ENCODE measurements around the gene GPI. TPM values are rescaled to one million over a fixed set of nuclear protein-coding genes. Genes with fewer than 3 reads are reported as not detected.
A peak's percentile ranks its signal among the peaks of the same experiment; 100 is the strongest.

Gene GPI
- total RNA-seq, 4 donors from 2014 or later, result 156 to 258 (median 211) TPM

DNA sequence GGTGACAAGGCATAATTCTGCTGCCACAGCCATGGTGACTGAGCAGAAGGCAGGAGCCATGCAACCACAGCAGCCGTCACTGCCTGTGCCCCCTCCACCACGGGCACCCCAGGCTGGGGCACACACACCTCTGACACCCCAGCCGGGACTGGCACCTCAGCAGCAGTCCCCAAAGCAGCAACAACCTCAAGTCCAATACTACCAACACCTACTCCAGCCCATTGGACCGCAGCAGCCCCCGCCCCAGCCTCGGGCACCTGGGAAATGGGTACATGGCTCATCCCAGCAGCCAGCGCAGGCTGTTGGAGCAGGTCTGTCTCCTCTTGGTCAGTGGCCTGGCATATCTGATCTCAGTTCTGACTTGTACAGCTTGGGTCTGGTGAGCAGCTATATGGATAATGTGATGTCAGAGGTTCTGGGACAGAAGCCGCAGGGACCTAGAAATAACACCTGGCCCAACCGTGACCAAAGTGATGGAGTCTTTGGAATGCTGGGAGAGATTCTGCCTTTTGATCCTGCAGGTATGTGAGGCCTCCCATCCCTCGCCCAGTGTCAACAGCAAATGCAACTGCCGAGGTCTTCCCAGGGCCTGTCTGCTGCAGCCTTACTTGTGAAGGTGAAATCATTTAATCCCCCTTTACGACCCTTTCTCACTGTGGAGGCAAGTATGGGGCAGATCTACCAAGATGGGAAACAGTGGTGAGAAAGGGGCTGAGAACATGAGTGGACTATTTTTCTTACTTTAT is 22.9 kb upstream of the GPI start:
- DNase-seq (ENCODE audit: low spot score), result no peak
- no peak for ATAC-seq (ENCODE audit: low FRiP score)
- TF ChIP-seq, protein P1, sequence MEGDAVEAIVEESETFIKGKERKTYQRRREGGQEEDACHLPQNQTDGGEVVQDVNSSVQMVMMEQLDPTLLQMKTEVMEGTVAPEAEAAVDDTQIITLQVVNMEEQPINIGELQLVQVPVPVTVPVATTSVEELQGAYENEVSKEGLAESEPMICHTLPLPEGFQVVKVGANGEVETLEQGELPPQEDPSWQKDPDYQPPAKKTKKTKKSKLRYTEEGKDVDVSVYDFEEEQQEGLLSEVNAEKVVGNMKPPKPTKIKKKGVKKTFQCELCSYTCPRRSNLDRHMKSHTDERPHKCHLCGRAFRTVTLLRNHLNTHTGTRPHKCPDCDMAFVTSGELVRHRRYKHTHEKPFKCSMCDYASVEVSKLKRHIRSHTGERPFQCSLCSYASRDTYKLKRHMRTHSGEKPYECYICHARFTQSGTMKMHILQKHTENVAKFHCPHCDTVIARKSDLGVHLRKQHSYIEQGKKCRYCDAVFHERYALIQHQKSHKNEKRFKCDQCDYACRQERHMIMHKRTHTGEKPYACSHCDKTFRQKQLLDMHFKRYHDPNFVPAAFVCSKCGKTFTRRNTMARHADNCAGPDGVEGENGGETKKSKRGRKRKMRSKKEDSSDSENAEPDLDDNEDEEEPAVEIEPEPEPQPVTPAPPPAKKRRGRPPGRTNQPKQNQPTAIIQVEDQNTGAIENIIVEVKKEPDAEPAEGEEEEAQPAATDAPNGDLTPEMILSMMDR (IDR thresholded peaks at IDR 0.05), result no peak

DNA sequence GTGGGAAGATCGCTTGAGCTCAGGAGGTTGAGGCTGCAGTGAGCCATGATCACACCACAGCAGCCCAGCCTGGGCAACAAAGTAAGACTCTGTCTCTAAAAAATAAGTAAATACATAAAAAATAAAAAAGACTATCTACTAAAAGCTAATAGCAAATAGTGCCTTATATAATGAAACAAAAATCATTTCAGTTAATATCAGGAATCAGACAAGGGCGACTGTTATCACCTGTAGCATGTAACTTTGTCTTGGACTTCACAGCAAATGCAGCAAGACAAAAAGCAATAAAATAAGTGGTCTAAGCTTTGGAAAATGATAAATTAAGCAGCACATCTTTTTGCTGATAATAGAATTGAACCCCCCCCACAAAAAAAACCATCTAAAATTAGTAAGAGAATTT is 21.2 kb upstream of the GPI start:
- TF ChIP-seq, protein P1 (IDR thresholded peaks at IDR 0.05), result no peak
- ATAC-seq (ENCODE audit: low FRiP score), result no peak
- DNase-seq (ENCODE audit: low spot score), result no peak

DNA sequence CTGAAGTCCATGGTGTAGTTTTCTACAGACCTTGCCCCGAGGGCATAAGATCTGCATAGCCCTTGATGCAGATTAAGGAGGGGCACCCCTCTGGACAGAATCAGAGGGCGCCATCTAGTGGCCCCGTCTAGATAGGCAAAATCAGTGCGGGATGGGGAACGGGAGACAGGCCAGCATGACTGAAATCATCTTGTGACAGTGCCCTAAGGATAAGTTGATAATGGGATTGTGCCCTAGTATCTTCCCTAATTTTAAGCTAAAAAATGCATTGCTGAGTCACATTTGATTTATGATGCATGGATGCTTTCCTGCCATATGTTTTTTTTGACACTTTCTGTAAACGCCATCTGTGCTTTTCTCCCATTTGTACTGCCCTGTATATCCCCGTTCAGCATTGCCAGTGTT is 19.0 kb upstream of the GPI start:
- TF ChIP-seq, protein P1 (IDR thresholded peaks at IDR 0.05), result peak in 1 of 3 donors; percentile 25
- ATAC-seq (ENCODE audit: low FRiP score), result peak; percentile 71
- DNase-seq (ENCODE audit: low spot score), result peak; percentile 57

DNA sequence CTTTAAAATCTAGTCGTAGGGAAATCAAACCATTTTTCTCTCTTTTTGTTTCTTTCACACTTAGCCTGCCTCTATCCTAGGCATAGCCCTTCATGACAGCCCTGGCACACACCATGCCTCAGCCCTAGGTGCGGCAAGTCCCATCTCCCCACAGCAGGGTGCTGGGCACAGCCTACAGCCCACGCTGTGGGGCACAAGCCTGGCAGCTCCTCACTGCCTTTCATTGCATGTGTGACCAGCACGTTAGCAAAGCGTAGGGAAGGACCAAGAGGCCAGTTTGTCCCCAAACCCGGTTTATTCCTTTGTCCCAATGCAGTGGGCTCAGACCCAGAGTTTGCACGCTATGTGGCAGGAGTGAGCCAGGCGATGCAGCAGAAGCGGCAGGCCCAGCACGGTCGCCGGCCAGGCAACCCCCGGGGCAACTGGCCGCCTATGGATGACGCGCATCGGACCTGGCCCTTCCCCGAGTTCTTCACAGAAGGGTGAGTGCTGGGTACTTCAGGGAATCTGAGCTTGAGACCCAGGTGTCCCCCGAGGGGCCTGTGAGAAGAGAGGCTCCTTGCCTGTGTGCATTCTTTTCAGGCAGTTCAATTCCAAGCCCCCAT is 17.3 kb upstream of the GPI start:
- TF ChIP-seq, protein P1 (IDR thresholded peaks at IDR 0.05), result no peak
- no peak for ATAC-seq (ENCODE audit: low FRiP score)
- no peak for DNase-seq (ENCODE audit: low spot score)

DNA sequence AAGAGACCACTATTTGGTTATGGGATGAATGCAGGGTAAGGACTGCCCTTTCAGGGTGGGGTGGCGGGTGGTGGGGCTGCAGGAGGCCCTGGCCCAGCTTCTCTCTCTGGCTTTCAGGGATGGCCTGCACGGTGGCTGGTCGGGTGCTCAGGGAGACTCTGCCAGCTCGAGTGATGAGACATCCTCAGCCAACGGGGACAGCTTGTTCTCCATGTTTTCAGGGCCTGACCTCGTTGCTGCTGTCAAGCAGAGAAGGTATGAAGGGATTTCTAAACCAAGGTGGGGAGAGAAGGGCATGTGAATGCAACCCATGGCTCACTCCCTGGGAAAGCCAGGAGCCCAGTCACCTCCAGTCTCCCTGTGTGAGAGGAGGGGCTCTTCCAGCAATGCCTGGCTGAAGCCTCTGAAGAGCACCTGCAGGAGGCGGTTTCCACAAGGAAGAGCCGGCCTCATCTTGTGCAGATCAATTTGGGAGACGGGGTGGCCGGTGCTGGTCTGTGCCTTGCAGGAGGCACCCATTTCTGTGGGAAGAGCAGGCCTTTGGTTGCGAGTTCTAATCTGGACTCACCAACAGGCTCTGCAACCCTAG is 16.0 kb upstream of the GPI start:
- DNase-seq (ENCODE audit: low spot score) (no peak), ATAC-seq (ENCODE audit: low FRiP score) (no peak)

DNA sequence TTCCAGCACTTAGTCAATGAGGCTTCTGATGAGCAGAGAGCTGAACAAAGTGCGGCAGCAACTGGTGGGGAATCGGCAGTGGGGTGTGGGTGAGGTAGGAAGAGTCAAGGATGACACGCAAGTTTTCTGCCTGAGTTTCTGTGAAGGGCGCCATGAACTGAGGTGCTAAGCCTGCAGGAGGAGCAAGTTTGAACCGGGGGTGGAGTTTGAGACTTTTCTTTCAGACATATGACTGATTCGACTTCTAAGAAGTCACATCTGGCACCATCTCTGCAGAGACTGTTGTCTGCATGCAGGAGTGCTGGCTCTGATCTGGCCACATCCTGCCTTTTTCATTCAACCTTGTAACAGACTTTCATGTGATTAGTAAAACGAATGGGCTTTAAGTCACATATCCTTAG is 14.8 kb upstream of the GPI start:
- ATAC-seq (ENCODE audit: low FRiP score) (no peak), DNase-seq (ENCODE audit: low spot score) (no peak)
- TF ChIP-seq, protein P1 (IDR thresholded peaks at IDR 0.05), result no peak

More for the DNA sequence above, 16.0 kb upstream of the GPI start:
- TF ChIP-seq, protein P1 (IDR thresholded peaks at IDR 0.05), result no peak
